K562 (cell line): ENCODE data around the gene TOM1. TPM values are rescaled to one million over a fixed set of nuclear protein-coding genes. Genes with fewer than 3 reads are reported as not detected.

Source experiments
- ATAC-seq: fragments of 200-7000 bp; cut with Tn5 transposase; 3 replicates; pipeline ENCODE4 v1.9.1; 2020; ENCODE audit warnings: moderate library complexity
- BruUV-seq: library from RNA; stranded (reverse); fragments of 400-500 nt; replicated peaks from 2 replicates; lab custom pipeline; 2021; lab: Mats Ljungman, UMichigan
- CTCF ChIA-PET: fragments of 300-600 bp; formaldehyde crosslinking; extraction: SDS; loops from one replicate; lab custom pipeline; 2021; ENCODE audit warnings: low intra/inter-chr PET ratio; lab: Yijun Ruan, JAX
- POLR2A ChIA-PET: fragments of 300-600, 350-650 bp; sonication (Branson Sonifier 250); formaldehyde crosslinking; extraction: SDS; loops from one replicate; lab custom pipeline; 2021; ENCODE audit warnings: antibody characterized with exemption, inconsistent platforms; lab: Yijun Ruan, JAX
- DNase-seq, 4 experiments: peaks; one replicate each; pipeline versions ENCODE4 v3.0.0 to v3.0.0-alpha.2; 2011 to 2018; ENCODE audit warnings: low spot score in 3 of 4, mixed read lengths in 3 of 4; ENCODE audit errors: extremely low read depth in 1 of 4
- FAIRE-seq: peaks from 2 replicates; lab custom pipeline; 2011; peaks lifted over from hg19 to GRCh38; lab: Jason Lieb, UNC
- H2AFZ ChIP-seq: 2 replicates; pipeline ENCODE4 v1.6.0; 2011; ENCODE audit warnings: low read depth, low read length, control low read depth, inconsistent platforms
- H3K27ac ChIP-seq: fragments of 200-600 bp; 3 replicates; pipeline ENCODE4 v1.8.0; 2011; ENCODE audit warnings: low read depth, mild to moderate bottlenecking, control low read depth, inconsistent platforms, low read length, moderate library complexity, mixed read lengths; ENCODE audit errors: extremely low read depth
- H3K27me3 ChIP-seq, 2 experiments: fragments of 300-600 bp in 1 of 2; 2 replicates in 1 of 2; 3 replicates in 1 of 2; pipeline versions ENCODE4 v1.6.0 to v1.8.0; 2011; ENCODE audit warnings: inconsistent platforms in 2 of 2, low read length in 2 of 2, mild to moderate bottlenecking in 1 of 2, mixed read lengths in 1 of 2, moderate library complexity in 1 of 2; ENCODE audit not compliant: control insufficient read depth in 2 of 2, insufficient read depth in 2 of 2
- H3K36me3 ChIP-seq: fragments of 300-600 bp; 3 replicates; pipeline ENCODE4 v1.8.0; 2011; ENCODE audit warnings: mild to moderate bottlenecking, low read length, inconsistent platforms; ENCODE audit not compliant: control insufficient read depth, insufficient read depth
- H3K4me1 ChIP-seq, 2 experiments: fragments of 200-600 bp in 1 of 2; replicated peaks in 1 of 2; 2 replicates in 1 of 2; 3 replicates in 1 of 2; pipeline versions ENCODE4 v1.5.1 to v1.8.0; 2011; ENCODE audit warnings: inconsistent platforms in 2 of 2, low read length in 2 of 2, mild to moderate bottlenecking in 1 of 2, mixed read lengths in 1 of 2, moderate library complexity in 1 of 2; ENCODE audit not compliant: control insufficient read depth in 2 of 2, insufficient read depth in 2 of 2
- H3K4me2 ChIP-seq: 2 replicates; pipeline ENCODE4 v1.6.1; 2011; ENCODE audit warnings: low read length, control low read depth, inconsistent platforms, mixed read lengths; ENCODE audit not compliant: insufficient read depth
- H3K4me3 ChIP-seq: fragments of 200-600 bp; sonication (generic), shearing (Covaris generic); 2 replicates; pipeline ENCODE4 v1.5.1; 2016; ENCODE audit warnings: control low read depth, inconsistent platforms
- H3K79me2 ChIP-seq: fragments of 200-600 bp; 3 replicates; pipeline ENCODE4 v1.8.0; 2011; ENCODE audit warnings: low read length, inconsistent platforms; ENCODE audit not compliant: control insufficient read depth, insufficient read depth
- H3K9ac ChIP-seq, 2 experiments: 2 replicates each; pipeline versions ENCODE4 v1.6.0 to v1.6.1; 2011; ENCODE audit warnings: low read depth in 2 of 2, low read length in 2 of 2, control low read depth in 1 of 2, inconsistent platforms in 1 of 2, mild to moderate bottlenecking in 1 of 2, mixed read lengths in 1 of 2; ENCODE audit not compliant: insufficient read depth in 1 of 2
- H3K9me1 ChIP-seq: one replicate; pipeline ENCODE4 v1.6.0; 2011; ENCODE audit warnings: inconsistent platforms, mild to moderate bottlenecking, low read length, moderate library complexity; ENCODE audit not compliant: control insufficient read depth, insufficient read depth
- H3K9me3 ChIP-seq: replicated peaks from 2 replicates; pipeline ENCODE4 v1.5.1; 2011; ENCODE audit warnings: low read depth, low read length, inconsistent platforms; ENCODE audit not compliant: control insufficient read depth, insufficient read depth
- H4K20me1 ChIP-seq: replicated peaks from 2 replicates; pipeline ENCODE4 v1.6.1; 2011; ENCODE audit warnings: low read length, inconsistent platforms, mixed read lengths; ENCODE audit not compliant: control insufficient read depth, insufficient read depth
- E4F1 ChIP-seq: fragments of 250-450 bp; sonication (Bioruptor Pico); IDR thresholded peaks from 2 replicates; pipeline ENCODE4 v1.5.0; 2021; ENCODE audit warnings: mild to moderate bottlenecking, borderline replicate concordance
- HNRNPUL1 ChIP-seq: fragments of 200-400 bp; formaldehyde crosslinking; IDR thresholded peaks from 2 replicates; pipeline ENCODE4 v1.6.1; 2017; ENCODE audit warnings: low read length
- NCOA4 ChIP-seq: fragments of 450-650 bp; IDR thresholded peaks from 2 replicates; pipeline ENCODE4 v1.6.1; 2018; ENCODE audit warnings: mild to moderate bottlenecking; ENCODE audit not compliant: partially characterized antibody
- PHF8 ChIP-seq: fragments of 200-600 bp; sonication (generic); IDR thresholded peaks from 2 replicates; pipeline ENCODE4 v1.6.1; 2012; ENCODE audit warnings: mixed run types, mild to moderate bottlenecking, inconsistent platforms, low read length, moderate library complexity, borderline replicate concordance
- WGBS: fragments of 100-300 bp; shearing (Covaris generic); methylation state at CpG from one replicate; pipeline ENCODE4 v1.1.6; 2016; ENCODE audit warnings: low coverage, mixed read lengths; ENCODE audit not compliant: insufficient coverage; ENCODE audit errors: missing lambda C conversion rate; 5-methylcytosine and 5-hydroxymethylcytosine counted together
- in situ Hi-C: fragments of 300-500 bp; cut with MboI; formaldehyde crosslinking; loops from 4 replicates; pipeline ENCODE4 v1.15.0; 2018; ENCODE audit warnings: inconsistent platforms, mixed read lengths
- intact Hi-C: fragments of 100-400 bp; cut with micrococcal nuclease; formaldehyde crosslinking; loops from 2 replicates; pipeline ENCODE4 v1.14.2; 2022
- polyA plus RNA-seq, 8 experiments: library from polyadenylated mRNA; depleted of rRNA in 4 of 8; stranded (reverse) in 5 of 8; unstranded in 3 of 8; fragments of >200 nt; fragmentation: Nextera tagmentation in 2 of 8; fragmentation: Illumina TruSeq in 1 of 8; extraction: Ambion mirVana in 2 of 8; extraction: Trizol in 1 of 8; gene quantifications; 2 replicates each; pipeline versions ENCODE4 v1.2.1 to v1.2.3, GENCODE V29; 2011 to 2014; ENCODE audit warnings: inconsistent platforms in 1 of 8, missing spikeins in 1 of 8
- total RNA-seq, 7 experiments: library from RNA; depleted of rRNA in 6 of 7; stranded (reverse); fragments of >200 nt in 6 of 7; fragmentation: Illumina TruSeq in 2 of 7; extraction: Trizol in 2 of 7; gene quantifications; 2 replicates each; pipeline versions ENCODE4 v1.2.1 to v1.2.3, GENCODE V29; 2011 to 2021; ENCODE audit warnings: low replicate concordance in 1 of 7

TOM1 gene
- total and polyA plus RNA-seq, 9 of the 15 experiments (the other 6 are each of a cell fraction or from before 2014, with no cell fraction given) = 0.64 to 20.6 (median 12.0) TPM

- no peak for TF ChIP-seq NCOA4
- TF ChIP-seq PHF8 = no peak
- no peak for TF ChIP-seq E4F1 (CRISPR knock-in tag)
- no peak for TF ChIP-seq HNRNPUL1
- CTCF ChIA-PET = no interaction called here
- intact Hi-C loops = no loop called here
- no peaks in the 10 kb centered on the region for H3K9me1 ChIP-seq
- BruUV-seq = no TSS peak
- in situ Hi-C loops = no loop called here
- H3K36me3 ChIP-seq = no peaks in the 10 kb centered on the region; the same call in 2 of the 3 replicates
- DNase-seq (no peak), ATAC-seq (no peak), FAIRE-seq (no peak)
- no peaks in the 10 kb centered on the region for H3K27me3 ChIP-seq
- no peak overlapping the region for H3K4me2 ChIP-seq
- WGBS = 32% methylated on average over 10 of the region's 19 CpGs
- no peaks in the 10 kb centered on the region for H3K9me3 ChIP-seq
- no peak overlapping the region for H2AFZ ChIP-seq
- H3K4me1 ChIP-seq = peaks cover 5 to 17% of the 10 kb centered on the region in 2 experiments; a peak in 4 of 5 replicates
- H4K20me1 ChIP-seq = no peaks in the 10 kb centered on the region
- no peak overlapping the region for H3K9ac ChIP-seq
- H3K4me3 ChIP-seq = no peak overlapping the region
- H3K27ac ChIP-seq = no peak overlapping the region
- POLR2A ChIA-PET = no interaction called here
- H3K79me2 ChIP-seq = no peaks in the 10 kb centered on the region
These were observed 47.0 kb downstream of the TOM1 start for GRCh38 chr22:35346596-35347220.
